Forelimb muscle (tissue), 1 donor: ENCODE results near the gene NKX2-2. TPM values are rescaled to one million over a fixed set of nuclear protein-coding genes. Genes with fewer than 3 reads are reported as not detected.

Experiments
- DNase-seq: peaks from one replicate; pipeline ENCODE4 v3.0.0-alpha.2; 2013; ENCODE audit warnings: low read depth
- polyA plus RNA-seq: library from polyadenylated mRNA; unstranded; fragments of 120-200 nt; gene quantifications from one replicate; pipeline ENCODE4 v1.2.1, GENCODE V29; 2013; ENCODE audit not compliant: insufficient read length

Gene NKX2-2
- 0.13 TPM for polyA plus RNA-seq

DNA sequence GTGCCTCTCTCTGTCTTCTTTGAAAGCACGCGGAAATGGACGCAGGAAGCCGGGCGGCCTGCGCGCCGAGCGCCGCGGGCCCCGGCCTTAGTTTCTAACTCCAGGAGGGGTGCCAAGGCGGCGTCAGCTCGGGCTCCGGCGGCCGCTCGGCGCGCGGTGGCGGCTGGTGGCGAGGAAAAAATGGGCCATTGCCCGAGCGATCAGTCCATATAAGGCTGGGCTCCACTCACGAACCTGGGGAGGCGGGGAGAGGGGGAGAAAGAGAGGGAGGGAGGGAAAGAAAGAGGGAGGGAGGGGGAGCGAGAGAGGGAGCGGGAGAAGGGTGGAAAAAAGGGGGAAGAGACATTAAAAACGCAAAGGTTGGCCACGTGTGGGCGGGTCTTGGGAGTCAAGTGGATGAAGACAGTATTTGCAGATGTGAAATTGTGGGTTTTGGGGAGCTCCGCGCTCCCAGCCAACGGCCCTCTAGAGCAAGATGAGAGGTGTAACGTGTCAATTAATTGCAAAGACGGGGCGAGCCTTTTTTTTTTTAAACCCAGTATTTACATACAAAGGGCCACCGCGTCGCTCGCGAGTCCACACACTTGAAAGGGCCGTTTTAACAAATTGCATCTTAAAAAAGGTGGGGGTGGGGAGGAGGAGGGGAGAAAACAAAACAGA, at the start of gene NKX2-2:
Gene NKX2-2, minus strand, starts transcription at position 184 of the 660 bp plus-strand sequence. CDS start 395 bp downstream, outside the sequence.
- no peak for DNase-seq

- DNase-seq = no peak
Observed at GRCh38 chr20:21562656-21563055, 48.8 kb upstream of the NKX2-2 start.

DNA sequence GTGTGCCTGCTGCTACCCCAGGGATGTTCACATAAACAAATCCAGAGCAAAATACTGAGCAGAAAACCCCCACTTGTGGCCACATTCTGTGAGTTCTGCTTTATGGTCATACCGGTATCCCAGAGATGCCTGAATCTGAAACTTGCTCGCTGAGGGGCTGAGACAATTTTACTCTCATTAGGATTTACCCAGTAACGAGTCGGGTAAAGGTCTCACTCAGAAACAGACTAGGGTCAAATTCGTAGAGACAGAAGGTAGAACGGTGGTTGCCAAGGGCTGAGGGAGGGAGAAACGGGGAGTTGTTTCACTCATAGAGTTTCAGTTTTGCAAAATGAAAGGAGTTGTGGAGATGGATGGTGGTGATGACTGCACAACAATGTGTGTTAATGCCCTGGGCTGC, 45.4 kb upstream of the NKX2-2 start:
- DNase-seq = no peak

- DNase-seq = no peak
Observed at GRCh38 chr20:21557241-21558020, 43.6 kb upstream of the NKX2-2 start.

DNA sequence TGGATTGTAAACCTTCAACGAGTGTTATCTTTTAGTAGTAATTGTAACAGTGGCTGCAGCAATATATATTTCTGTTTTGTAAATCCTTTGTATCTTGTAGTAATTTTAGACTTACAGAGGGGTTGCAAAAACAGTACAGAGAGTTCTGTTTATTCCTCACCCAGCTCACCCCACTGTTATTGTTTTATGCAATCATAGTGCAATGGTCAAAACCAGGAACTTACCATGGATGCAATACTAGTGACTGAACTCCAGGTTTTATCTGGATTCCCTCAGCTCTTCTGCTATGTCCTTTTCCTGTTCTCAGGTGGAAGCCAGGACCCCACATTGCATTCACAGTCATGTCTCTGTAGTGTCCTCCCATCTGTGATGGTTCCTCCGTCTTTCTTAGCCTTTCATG, 42.5 kb upstream of the NKX2-2 start:
- DNase-seq = no peak

DNA sequence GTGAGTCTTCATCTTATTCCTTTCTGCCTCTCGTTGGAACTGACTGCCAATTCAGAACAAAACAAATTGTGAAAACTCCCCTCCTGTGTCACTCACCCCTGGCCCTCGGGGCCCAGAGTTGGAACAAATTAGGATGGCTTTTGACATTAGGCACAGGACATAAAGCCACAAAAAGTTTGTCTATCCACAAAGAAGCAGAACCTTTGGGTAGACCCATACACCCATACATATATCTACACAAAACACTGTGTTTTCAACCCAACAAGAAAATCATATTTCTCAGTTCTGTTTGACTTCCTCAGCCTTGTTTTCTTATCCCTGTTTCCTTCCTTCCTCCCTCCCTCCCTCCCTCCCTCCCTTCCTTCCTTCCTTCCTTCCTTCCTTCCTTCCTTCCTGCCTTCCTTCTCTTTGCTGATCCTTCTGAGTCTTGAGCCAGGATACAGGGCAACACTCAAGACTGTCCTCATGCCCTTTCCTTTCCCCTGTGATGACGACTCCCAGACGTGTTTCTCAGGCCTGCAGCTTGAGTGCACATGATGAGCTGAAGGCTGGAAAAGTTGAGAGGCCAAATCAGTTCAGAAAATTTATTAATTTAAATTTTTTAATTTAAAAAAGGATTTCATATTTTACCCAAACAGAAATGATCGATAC, 41.7 kb upstream of the NKX2-2 start:
- no peak for DNase-seq

- no peak for DNase-seq
Observed at GRCh38 chr20:21554985-21555384, 41.1 kb upstream of the NKX2-2 start.

DNA sequence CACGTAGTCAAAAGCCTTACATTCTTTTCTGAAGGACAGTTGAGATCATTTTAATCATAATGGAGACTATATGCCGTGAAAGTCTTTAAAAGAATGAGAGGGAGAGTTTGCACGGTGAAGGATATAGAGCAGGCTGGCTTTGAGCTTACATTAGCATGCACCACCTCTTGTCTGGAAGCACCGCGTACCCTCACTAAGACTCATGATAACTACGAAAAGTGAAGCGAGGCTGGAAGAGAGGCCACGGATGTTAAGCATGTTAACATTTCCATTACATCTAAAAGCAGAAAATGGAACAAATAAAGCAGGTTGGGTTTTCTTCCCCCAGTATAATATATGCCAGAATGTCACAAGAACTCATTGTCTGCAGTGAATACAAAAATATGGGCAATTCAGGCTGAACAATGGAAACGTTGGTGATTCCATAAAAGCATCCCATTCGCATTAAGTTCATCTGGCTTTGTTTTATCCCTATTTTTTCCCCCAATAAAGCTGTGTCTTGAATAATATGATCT, 40.6 kb upstream of the NKX2-2 start:
- no peak for DNase-seq

- DNase-seq = no peak
Observed at GRCh38 chr20:21550587-21550986, 36.7 kb upstream of the NKX2-2 start.

DNA sequence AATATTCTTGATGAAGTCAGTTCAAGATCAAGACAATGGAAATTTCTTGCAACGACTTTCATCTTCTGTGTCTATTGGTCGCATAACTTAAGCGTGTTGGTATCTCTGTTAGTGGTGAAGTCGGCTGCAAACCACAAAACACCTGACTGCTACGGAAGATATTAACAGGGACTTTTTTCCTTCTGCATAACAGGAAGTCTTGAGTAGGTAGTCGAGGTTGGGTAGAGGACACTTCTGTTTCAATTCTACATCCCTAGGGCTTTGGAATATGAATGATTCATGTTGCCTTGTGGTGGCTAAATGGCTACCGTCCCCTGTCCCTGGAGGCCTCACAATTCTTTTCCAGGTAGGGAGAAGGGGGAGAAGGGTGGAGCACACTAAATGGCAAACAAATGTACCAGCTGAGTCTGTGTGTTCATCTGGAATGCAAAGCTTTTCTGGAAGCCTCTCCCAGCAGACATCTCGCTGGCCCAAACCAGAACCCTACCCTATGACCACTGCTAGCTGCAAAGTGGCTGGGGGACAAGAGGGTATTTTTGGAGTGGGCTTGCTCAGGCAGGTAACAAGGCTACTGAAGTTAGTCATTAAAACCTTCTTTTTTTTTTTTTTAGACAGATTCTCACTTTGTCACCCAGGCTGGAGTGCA, 34.6 kb upstream of the NKX2-2 start:
- DNase-seq = no peak

DNA sequence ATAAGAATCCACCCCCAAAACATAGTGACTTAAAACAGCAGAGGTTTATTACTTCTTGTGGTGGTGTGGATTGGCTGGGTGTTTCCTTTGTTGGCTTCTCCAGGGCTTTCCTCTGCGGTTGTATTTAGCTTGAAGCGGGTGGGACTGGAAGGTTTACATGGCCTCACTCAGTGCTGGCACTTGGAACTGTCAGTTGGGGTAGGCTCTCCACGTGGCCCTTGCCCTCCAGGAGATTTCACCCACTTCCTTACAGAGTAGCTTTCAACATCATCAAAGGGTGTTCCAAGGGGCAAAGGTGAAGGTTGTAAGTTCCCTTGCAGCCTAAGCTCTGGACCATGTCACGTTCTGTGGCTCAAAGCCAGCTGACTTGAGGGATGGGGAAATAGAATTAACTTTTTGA, 32.5 kb upstream of the NKX2-2 start:
- DNase-seq = no peak

GRCh38 chr20:21539512-21539911, 25.6 kb upstream of the NKX2-2 start:
- DNase-seq = no peak

GRCh38 chr20:21534886-21535285, 21.0 kb upstream of the NKX2-2 start:
- DNase-seq = no peak

- no peak for DNase-seq
Observed at GRCh38 chr20:21534453-21534852, 20.6 kb upstream of the NKX2-2 start.

- DNase-seq = no peak
Observed at GRCh38 chr20:21529863-21530262, 16.0 kb upstream of the NKX2-2 start.

DNA sequence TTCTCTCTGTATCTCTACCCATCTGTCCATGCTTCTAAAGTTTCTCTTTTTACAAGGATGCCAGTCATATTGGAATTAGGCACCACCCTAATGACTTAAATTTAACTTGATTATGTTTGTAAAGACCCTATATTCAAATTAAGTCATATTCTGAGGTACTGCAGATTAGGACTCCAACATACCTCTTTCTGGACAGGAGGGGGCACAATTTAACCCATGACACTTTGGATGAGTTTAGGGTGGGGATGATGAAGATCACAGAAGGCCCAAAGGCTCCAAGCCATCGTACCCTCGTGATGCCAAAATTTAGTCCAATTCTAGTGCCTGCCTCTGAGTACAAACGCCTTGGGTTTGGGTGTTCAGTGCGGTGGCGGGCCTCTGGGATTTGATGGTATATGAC, 15.0 kb upstream of the NKX2-2 start:
- no peak for DNase-seq

- no peak for DNase-seq
Observed at GRCh38 chr20:21527908-21528307, 14.0 kb upstream of the NKX2-2 start.

- no peak for DNase-seq
Observed at GRCh38 chr20:21526776-21527175, 12.9 kb upstream of the NKX2-2 start.

DNA sequence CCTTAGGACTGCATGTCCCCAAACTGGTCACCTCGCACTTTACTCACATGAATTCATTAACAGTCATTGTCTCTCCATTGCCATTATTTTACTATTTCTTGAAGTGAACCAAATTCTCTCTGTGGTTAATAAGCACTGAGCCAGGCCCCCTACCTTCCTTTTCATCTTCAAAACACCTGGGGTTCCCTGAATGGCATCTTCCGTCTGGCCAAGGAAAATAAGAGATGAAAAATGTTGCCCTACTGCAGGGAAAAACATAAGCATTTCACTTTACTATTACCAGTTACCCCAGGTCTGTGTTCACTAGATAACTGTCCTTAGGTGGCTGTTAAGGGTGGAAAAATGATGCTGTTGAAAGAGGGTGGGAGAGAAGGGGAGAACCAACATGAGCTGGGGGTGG, 10.0 kb upstream of the NKX2-2 start:
- DNase-seq = no peak

DNA sequence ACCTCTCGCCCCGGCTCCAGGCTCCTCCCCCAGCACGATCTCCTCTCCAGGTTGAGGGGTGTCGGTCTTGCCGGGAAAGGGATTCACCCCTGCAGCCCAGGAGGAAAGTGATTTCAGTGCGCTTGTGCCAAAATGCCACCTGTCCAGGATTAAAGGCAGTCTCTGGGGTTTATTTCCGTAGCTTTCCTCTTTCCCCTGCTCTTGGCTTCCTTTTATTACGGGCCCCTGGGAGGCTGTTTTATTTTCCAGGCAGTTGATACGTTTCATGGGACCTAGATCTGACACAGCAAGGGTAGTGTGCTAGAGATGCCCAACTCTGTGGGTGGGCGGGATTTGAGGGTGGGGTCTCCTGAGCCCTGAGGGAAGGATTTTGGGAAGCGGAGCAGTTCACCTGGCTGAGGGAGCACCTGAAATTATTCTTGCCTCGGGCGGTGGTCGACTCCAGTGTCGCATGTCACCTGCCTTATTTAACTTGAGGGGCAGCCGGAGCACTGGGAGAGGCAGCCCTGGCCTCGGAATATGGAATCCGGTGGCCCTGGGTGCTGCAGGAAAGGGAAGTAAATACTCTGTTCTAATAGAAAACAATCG, 9.5 kb upstream of the NKX2-2 start:
- no peak for DNase-seq

GRCh38 chr20:21522481-21523280, 8.8 kb upstream of the NKX2-2 start:
- no peak for DNase-seq
